Fibroblast of skin of right biceps (primary cell): ENCODE measurements around the gene ACOT7.

Source experiments
- DNase-seq: peaks from one replicate; pipeline ENCODE4 v3.0.0-alpha.2; 2013

The ACOT7 gene

DNA sequence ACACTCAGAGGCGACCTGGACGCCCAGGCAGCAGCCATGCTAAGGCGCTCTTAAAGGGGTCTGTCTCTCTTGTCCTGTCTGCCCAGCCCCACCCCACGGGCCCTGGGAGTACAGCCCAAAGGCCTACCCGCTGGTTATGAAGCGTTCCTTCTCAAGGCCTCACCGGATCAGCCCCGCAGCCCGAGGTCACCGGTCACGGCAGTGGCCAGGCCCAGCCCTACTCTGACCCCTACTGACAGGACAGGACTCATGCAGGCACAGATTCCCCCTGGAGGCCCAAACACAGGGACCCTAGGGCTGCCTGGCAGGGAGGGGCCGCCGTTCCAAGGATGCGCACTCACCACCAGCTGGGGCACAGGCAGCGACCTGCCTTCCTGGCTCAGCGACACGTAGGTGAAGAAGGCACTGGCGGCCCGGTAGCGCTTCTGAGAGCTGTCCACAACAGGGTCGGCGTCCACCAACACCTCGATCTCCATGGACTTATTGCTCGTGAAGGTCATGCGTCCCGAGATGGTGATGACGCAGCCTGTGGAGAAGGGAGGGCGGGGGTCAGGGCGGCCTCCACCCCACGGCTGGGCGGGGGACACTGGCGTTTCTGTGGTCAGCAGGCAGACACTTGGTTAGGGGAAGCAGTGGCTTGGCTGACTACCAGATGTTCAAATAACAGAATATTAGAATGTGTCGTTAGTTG, 112.7 kb downstream of the ACOT7 start:
- no peak for DNase-seq

- no peak for DNase-seq
Measured at GRCh38 chr1:6279613-6280383, 113.8 kb downstream of the ACOT7 start.

- DNase-seq = no peak
Measured at GRCh38 chr1:6279066-6279465, 114.5 kb downstream of the ACOT7 start.

GRCh38 chr1:6278263-6278662, 115.3 kb downstream of the ACOT7 start:
- DNase-seq = no peak

- DNase-seq = no peak
Measured at GRCh38 chr1:6276811-6277555, 116.6 kb downstream of the ACOT7 start.

GRCh38 chr1:6275826-6276782, 117.5 kb downstream of the ACOT7 start:
- peak; percentile 83 for DNase-seq

GRCh38 chr1:6274622-6275139, 118.9 kb downstream of the ACOT7 start:
- DNase-seq = no peak

GRCh38 chr1:6274102-6274501, 119.5 kb downstream of the ACOT7 start:
- DNase-seq = no peak

GRCh38 chr1:6273380-6273891, 120.1 kb downstream of the ACOT7 start:
- peak; percentile 78 for DNase-seq

DNA sequence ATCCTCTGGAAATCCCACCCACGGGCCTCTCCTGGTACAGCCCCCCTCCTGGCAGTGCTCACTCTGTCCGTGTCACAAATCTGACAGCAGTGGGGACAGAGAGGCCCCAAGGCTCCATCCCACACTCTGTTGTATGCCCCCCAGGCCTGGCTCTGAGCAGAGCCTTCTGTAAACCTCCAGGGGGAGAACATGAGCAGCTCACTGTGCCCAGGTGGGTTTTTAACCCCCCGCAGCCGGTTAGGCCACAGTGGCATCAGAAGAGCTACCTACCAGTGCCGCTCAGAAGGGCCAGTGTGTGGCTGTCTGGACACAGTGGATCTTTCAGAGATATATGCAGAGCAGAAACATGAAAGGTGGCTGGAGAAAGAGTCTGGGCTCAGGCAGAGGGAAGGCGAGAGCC, 120.7 kb downstream of the ACOT7 start:
- no peak for DNase-seq

GRCh38 chr1:6272452-6272851, 121.1 kb downstream of the ACOT7 start:
- DNase-seq = no peak

GRCh38 chr1:6271554-6271953, 122.0 kb downstream of the ACOT7 start:
- peak; percentile 51 for DNase-seq

GRCh38 chr1:6271006-6271405, 122.6 kb downstream of the ACOT7 start:
- DNase-seq = no peak

DNA sequence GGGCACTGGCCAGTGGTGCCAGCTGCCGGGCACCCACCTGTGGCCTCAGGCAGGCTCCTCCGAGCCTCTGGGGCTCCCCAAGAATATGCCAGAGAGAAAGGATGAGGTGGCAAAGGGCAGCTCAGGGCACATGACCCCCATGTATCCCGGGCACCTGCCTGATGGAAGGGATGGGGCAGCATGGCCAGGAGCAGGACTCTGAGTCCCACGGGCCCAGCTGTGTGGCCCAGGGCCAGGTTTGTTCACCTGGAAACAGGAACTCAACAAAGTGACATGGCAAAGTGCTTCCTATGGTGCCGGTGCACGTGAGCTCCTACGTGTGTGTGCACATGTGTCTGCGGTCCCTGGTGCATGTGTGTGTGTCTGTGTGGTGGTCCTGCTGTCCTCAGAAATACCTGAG, 123.2 kb downstream of the ACOT7 start:
- DNase-seq = no peak

DNA sequence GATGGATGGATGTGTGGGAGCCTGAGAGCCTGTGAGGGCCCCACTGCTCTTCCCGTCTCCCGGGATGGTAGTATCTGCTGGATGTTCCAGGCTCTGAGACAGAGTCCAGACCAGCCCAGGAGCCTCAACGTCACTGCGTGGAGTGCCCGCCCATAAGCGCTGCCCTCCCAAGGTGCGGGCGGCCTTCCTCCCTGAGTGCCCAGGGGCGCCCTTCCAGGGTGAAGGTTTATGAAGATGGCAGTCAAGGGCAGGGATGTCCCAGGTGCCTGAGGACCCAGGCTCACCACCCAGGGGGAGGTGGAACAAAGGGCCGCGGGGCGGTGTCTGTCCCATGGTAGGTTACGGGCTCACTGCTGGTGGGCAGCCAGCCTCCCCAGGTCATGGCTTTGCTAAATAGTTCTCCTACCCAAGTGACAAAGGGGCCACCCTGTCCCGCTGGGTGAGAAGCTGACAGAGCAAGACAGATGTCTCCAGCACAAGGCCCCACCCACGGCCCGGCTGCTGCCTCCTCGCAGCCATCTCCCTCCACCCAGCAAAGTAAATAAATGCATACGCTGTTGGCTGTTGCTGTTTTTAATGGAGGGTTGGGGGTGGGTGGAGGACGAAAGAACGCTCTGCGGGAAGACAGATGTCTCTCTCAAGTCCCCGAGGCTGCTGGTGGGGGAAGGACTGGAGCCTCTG, 123.7 kb downstream of the ACOT7 start:
- no peak for DNase-seq

DNA sequence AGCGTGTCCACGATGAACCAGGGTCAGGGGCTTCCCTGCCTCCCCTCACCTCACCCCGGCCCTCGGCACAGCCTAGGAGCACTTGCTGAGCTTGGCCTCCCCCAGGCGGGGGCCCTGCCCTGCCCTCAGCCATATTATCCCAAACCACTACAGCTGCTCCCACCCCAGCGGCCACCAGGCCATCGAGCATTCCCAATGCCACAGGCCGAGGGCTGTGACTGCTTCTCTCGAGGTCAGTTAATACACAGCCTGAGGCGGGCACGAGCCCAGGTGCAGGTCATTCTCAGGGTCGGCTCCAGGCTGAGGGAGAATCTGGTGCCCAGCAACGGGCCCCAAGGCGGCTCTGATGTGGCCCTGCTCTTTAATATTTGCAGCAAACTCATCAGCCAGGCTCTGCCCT, 124.3 kb downstream of the ACOT7 start:
- DNase-seq = no peak

DNA sequence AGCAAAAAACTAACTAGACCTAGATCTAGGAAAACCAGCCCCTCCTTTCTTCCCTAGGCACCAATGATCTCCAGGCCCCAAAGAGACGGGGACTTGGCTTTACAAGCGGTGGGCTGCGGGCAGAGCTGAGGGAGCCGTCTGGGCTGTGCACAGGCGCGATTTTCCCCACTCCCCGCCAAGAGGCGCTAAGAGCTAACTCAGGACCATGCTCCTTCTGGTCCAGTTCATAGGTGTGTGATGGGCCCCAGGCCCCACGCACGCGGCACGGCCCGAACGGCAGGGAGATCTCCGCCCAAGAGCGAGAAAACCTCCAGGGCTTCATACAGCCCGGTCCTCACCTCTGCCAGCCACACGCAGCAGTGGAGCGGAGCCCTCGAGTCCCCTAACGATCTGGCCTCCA, 125.2 kb downstream of the ACOT7 start:
- no peak for DNase-seq

GRCh38 chr1:6267686-6268322, 125.8 kb downstream of the ACOT7 start:
- peak; percentile 53 for DNase-seq

DNA sequence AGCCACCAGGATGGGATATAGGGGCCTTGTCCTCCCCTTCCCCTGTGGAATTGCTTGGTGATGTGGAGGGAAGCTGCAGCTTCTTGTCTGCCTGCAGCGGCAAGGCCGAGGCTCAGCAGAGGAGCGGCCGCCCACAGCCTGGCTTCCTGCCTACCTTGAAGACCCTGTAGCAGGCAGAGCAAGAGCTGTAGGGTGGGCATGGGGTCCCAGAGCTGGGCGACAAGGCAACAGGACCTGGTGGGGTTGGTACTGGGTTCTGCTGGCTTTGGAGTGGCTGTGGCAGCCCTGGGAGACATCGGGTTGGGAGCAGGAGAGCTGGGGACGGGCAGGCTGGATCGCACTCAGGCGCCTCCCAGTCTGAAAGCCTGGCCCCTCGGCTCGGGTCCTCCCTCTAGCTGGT, 126.9 kb downstream of the ACOT7 start:
- DNase-seq = no peak

DNA sequence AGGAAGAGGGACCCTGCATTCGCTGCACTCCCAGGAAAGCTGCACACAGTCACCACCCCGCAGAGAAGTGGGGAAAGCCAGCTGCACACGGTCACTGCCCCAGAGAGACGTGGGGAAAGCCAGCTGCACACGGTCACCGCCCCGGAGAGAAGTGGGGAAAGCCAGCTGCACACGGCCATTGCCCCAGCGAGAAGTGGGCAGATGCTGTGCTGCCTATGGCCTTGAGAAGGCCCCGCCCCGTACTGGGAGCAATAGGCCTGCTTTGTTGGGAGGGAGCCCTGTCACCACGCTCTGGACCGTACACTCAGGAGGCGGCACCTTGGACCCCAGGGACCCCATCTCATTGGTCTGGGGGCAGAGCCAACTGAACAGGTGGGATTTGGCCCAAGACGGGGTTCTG, 128.4 kb downstream of the ACOT7 start:
- DNase-seq = no peak

- DNase-seq = no peak
Measured at GRCh38 chr1:6263716-6264115, 129.9 kb downstream of the ACOT7 start.
